PC-3 (cell line): ENCODE measurements around the gene UBALD2. TPM values are rescaled to one million over a fixed set of nuclear protein-coding genes. Genes with fewer than 3 reads are reported as not detected.

Experiments used
- ATAC-seq: fragments of 200-7000 bp; cut with Tn5 transposase; 2 replicates; pipeline ENCODE4 v1.9.1; 2020; ENCODE audit warnings: mild to moderate bottlenecking, moderate library complexity
- BruUV-seq: library from RNA; stranded (reverse); fragments of 400-500 nt; replicated peaks from 2 replicates; lab custom pipeline; 2021; lab: Mats Ljungman, UMichigan
- CTCF ChIA-PET: fragments of 300-600 bp; sonication (Branson Sonifier 250); formaldehyde crosslinking; loops from one replicate; lab custom pipeline; 2022; ENCODE audit warnings: antibody characterized with exemption; lab: Charles Lee
- POLR2A ChIA-PET: fragments of 300-600 bp; sonication (Branson Sonifier 250); formaldehyde crosslinking; loops from one replicate; lab custom pipeline; 2022; ENCODE audit warnings: antibody characterized with exemption; ENCODE audit not compliant: unreplicated experiment; lab: Charles Lee
- DNase-seq: peaks from one replicate; pipeline ENCODE4 v3.0.0-alpha.2; 2015
- H2AFZ ChIP-seq: fragments of 300-600 bp; sonication (generic); 2 replicates; pipeline ENCODE4 v1.6.0; 2016; ENCODE audit warnings: antibody characterized with exemption, low read length
- H3F3A ChIP-seq: fragments of 300-600 bp; sonication (generic); one replicate; pipeline ENCODE4 v1.6.0; 2017; ENCODE audit warnings: antibody characterized with exemption, low read length, control low read depth, mild to moderate bottlenecking; ENCODE audit not compliant: unreplicated experiment
- H3K27ac ChIP-seq: fragments of 300-600 bp; sonication (generic); 2 replicates; pipeline ENCODE4 v1.5.1; 2016; ENCODE audit warnings: mild to moderate bottlenecking, low read length
- H3K27me3 ChIP-seq: fragments of 300-600 bp; sonication (generic); 2 replicates; pipeline ENCODE4 v1.6.1; 2016; ENCODE audit warnings: low read length, mixed read lengths
- H3K36me3 ChIP-seq: fragments of 300-600 bp; sonication (generic); 2 replicates; pipeline ENCODE4 v1.6.1; 2016; ENCODE audit warnings: low read depth, mixed run types, low read length, mixed read lengths
- H3K4me1 ChIP-seq: fragments of 300-600 bp; sonication (generic); 2 replicates; pipeline ENCODE4 v1.5.1; 2016; ENCODE audit warnings: low read length; ENCODE audit not compliant: insufficient read depth
- H3K4me2 ChIP-seq: fragments of 300-600 bp; sonication (generic); 2 replicates; pipeline ENCODE4 v1.6.0; 2016; ENCODE audit warnings: low read length
- H3K4me3 ChIP-seq: fragments of 300-600 bp; sonication (generic); 2 replicates; pipeline ENCODE4 v1.5.1; 2016; ENCODE audit warnings: mild to moderate bottlenecking, low read length, mixed read lengths
- H3K79me2 ChIP-seq: fragments of 300-600 bp; sonication (generic); 2 replicates; pipeline ENCODE4 v1.6.1; 2017; ENCODE audit warnings: low read length, mixed read lengths
- H3K9ac ChIP-seq: fragments of 300-600 bp; sonication (generic); 2 replicates; pipeline ENCODE4 v1.6.0; 2016; ENCODE audit warnings: mild to moderate bottlenecking, low read length
- H3K9me2 ChIP-seq: fragments of 300-600 bp; sonication (generic); replicated peaks from 2 replicates; pipeline ENCODE4 v1.6.1; 2016; ENCODE audit warnings: mixed run types, low read length, mixed read lengths
- H3K9me3 ChIP-seq: fragments of 300-600 bp; sonication (generic); 2 replicates; pipeline ENCODE4 v1.6.1; 2016; ENCODE audit warnings: low read length, mixed read lengths
- H4K20me1 ChIP-seq: fragments of 300-600 bp; sonication (generic); 2 replicates; pipeline ENCODE4 v1.6.1; 2016; ENCODE audit warnings: low read length, mixed read lengths
- CTCF ChIP-seq: fragments of 300-600 bp; sonication (generic); conservative IDR thresholded peaks from 2 replicates; pipeline ENCODE4 v1.5.1; 2017; ENCODE audit warnings: antibody characterized with exemption, low read depth, mild to moderate bottlenecking, low read length
- EZH2 ChIP-seq: fragments of 300-600 bp; sonication (generic); IDR thresholded peaks from one replicate; pipeline ENCODE4 v1.6.1; 2017; ENCODE audit warnings: antibody characterized with exemption, mild to moderate bottlenecking, low read length; ENCODE audit not compliant: unreplicated experiment
- EZH2phosphoT487 ChIP-seq: fragments of 300-600 bp; sonication (generic); IDR thresholded peaks from 2 replicates; pipeline ENCODE4 v1.6.1; 2018; ENCODE audit warnings: mild to moderate bottlenecking, antibody characterized with exemption, low read length, borderline replicate concordance
- intact Hi-C: fragments of 100-400 bp; cut with micrococcal nuclease; formaldehyde crosslinking; loops from 2 replicates; pipeline ENCODE4 v1.9.0; 2023
- total RNA-seq: library from RNA; depleted of rRNA; stranded (reverse); fragments of >200 nt; gene quantifications from 2 replicates; pipeline ENCODE4 v1.2.3, GENCODE V29; 2014

UBALD2 gene
- total RNA-seq, 1 experiment from 2014 or later, result 59.5 TPM

GRCh38 chr17:76307966-76308338 is 42.8 kb downstream of the UBALD2 start, which contains the start of gene QRICH2:
TSS of gene QRICH2 (minus strand) at chr17:76308276. CDS start at chr17:76307998, 278 bp downstream.
- Histone ChIP-seq H2AFZ (no peak within 1 kb of the TSS), H3F3A (no peaks in the 10 kb centered on the region), H3K79me2 (no peaks in the 10 kb centered on the region), H3K36me3 (peaks cover 24% of the 10 kb centered on the region), H3K9me3 (no peaks in the 10 kb centered on the region), H3K9ac (no peak within 1 kb of the TSS), H4K20me1 (no peaks in the 10 kb centered on the region), H3K4me3 (no peak within 1 kb of the TSS), H3K4me1 (0 out of 2 replicates have a peak, but pooled peaks cover 3% of the 10 kb centered on the region), H3K4me2 (no peak within 1 kb of the TSS), H3K9me2 (no peaks in the 10 kb centered on the region), H3K27me3 (no peaks in the 10 kb centered on the region), H3K27ac (no peak within 1 kb of the TSS)
- intact Hi-C loops, result no loop called here
- ATAC-seq (no peak), DNase-seq (no peak)
- ChIA-PET CTCF (no interaction called here), POLR2A (no interaction called here)
- TF ChIP-seq CTCF (no peak), EZH2phosphoT487 (no peak), EZH2 (no peak)
- no TSS peak for BruUV-seq

- Histone ChIP-seq H3K4me3 (no peak overlapping the region), H2AFZ (no peak overlapping the region), H3K79me2 (no peaks in the 10 kb centered on the region), H3K9ac (no peak overlapping the region), H3K9me2 (no peaks in the 10 kb centered on the region), H3K9me3 (no peaks in the 10 kb centered on the region), H3K4me2 (no peak overlapping the region), H3F3A (no peaks in the 10 kb centered on the region), H3K36me3 (peaks cover 35% of the 10 kb centered on the region), H4K20me1 (no peaks in the 10 kb centered on the region), H3K27me3 (no peaks in the 10 kb centered on the region), H3K4me1 (no peaks in the 10 kb centered on the region), H3K27ac (no peak overlapping the region)
- ChIA-PET POLR2A (no interaction called here), CTCF (interaction anchor here (0.7 kb wide), 1 partner anchor 55 kb away, joined by 4 read pairs; no protein-coding TSS in a partner anchor)
- ATAC-seq, result no peak
- no peak for DNase-seq
- intact Hi-C loops, result no loop called here
- TF ChIP-seq CTCF (no peak), EZH2phosphoT487 (no peak), EZH2 (no peak)
- BruUV-seq, result TSS peak; percentile 6
These were observed 44.3 kb downstream of the UBALD2 start for GRCh38 chr17:76309461-76309860.

GRCh38 chr17:76312735-76313134 is 47.6 kb downstream of the UBALD2 start:
- BruUV-seq, result no TSS peak
- TF ChIP-seq EZH2phosphoT487, result no peak
- no peak for TF ChIP-seq EZH2
- TF ChIP-seq CTCF, result no peak
- H3K4me2 ChIP-seq, result no peak overlapping the region
- H3K27ac ChIP-seq, result no peak overlapping the region
- H3F3A ChIP-seq, result no peaks in the 10 kb centered on the region
- no peak overlapping the region for H2AFZ ChIP-seq
- H4K20me1 ChIP-seq, result no peaks in the 10 kb centered on the region
- H3K4me1 ChIP-seq, result no peaks in the 10 kb centered on the region
- no peaks in the 10 kb centered on the region for H3K9me3 ChIP-seq
- intact Hi-C loops, result no loop called here
- H3K27me3 ChIP-seq, result no peaks in the 10 kb centered on the region
- CTCF ChIA-PET, result no interaction called here
- DNase-seq (no peak), ATAC-seq (no peak)
- H3K36me3 ChIP-seq, result peaks cover 47% of the 10 kb centered on the region
- H3K79me2 ChIP-seq, result no peaks in the 10 kb centered on the region
- H3K4me3 ChIP-seq, result no peak overlapping the region
- H3K9me2 ChIP-seq, result no peaks in the 10 kb centered on the region
- POLR2A ChIA-PET, result no interaction called here
- no peak overlapping the region for H3K9ac ChIP-seq
